Astrocyte of the cerebellum (primary cell): ENCODE results near the gene CREG1.

Experiments
- DNase-seq: peaks from one replicate; pipeline ENCODE4 v3.0.0-alpha.2; 2011; ENCODE audit warnings: low read depth
- H3K4me3 ChIP-seq: 2 replicates; pipeline ENCODE4 v1.5.1; 2011; ENCODE audit warnings: mild to moderate bottlenecking, low read depth, low read length, moderate library complexity
- in situ Hi-C: cut with HindIII; loops from 2 replicates; pipeline ENCODE4 v1.10.0; 2017; ENCODE audit warnings: low sequenced_read_pairs
- TF ChIP-seq, protein P1 (sequence below): IDR thresholded peaks from 2 replicates; pipeline ENCODE4 v1.5.1; 2012; ENCODE audit warnings: low read length, low read depth, moderate library complexity, mild to moderate bottlenecking; ENCODE audit errors: missing control alignments

CREG1 gene

GRCh38 chr1:167515461-167515860 lies 38.1 kb downstream of the CREG1 start:
- TF ChIP-seq, protein P1, sequence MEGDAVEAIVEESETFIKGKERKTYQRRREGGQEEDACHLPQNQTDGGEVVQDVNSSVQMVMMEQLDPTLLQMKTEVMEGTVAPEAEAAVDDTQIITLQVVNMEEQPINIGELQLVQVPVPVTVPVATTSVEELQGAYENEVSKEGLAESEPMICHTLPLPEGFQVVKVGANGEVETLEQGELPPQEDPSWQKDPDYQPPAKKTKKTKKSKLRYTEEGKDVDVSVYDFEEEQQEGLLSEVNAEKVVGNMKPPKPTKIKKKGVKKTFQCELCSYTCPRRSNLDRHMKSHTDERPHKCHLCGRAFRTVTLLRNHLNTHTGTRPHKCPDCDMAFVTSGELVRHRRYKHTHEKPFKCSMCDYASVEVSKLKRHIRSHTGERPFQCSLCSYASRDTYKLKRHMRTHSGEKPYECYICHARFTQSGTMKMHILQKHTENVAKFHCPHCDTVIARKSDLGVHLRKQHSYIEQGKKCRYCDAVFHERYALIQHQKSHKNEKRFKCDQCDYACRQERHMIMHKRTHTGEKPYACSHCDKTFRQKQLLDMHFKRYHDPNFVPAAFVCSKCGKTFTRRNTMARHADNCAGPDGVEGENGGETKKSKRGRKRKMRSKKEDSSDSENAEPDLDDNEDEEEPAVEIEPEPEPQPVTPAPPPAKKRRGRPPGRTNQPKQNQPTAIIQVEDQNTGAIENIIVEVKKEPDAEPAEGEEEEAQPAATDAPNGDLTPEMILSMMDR: no peak
- no peak overlapping the region for H3K4me3 ChIP-seq
- DNase-seq: no peak
- in situ Hi-C loops: no loop called here

- H3K4me3 ChIP-seq: no peak overlapping the region
- no peak for DNase-seq
- TF ChIP-seq, protein P1: no peak
- in situ Hi-C loops: no loop called here
Observed at GRCh38 chr1:167514288-167514687, 39.3 kb downstream of the CREG1 start.

DNA sequence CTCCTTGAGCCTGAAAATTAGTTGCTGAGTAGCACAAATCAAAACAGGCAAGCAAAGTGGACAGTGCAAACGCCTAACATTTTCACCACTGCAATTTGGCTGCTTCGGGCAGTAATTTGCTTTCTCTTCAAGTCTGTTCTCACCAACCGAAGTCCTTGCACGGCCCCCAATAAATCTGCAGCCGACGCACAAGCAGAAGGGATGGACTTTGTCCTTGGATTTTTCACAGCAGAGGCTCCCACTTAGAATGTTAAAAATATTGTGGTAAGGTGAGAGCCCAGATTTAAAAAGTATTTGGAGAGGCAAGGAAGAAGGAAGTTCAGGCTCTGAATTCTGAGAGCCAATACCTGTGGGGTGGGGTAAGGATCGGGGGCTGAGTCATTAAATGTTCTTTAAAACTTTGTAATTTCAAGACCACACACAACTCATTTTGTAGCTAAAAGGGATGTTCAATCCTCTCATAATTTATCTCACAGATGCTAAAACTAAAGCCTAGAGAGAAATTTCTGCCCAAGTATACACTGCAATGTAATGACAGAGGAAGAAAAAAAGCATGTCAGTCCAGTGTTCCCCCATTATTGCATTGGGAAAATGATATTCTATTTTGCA lies 41.4 kb downstream of the CREG1 start:
- no peak for DNase-seq
- no peak overlapping the region for H3K4me3 ChIP-seq
- in situ Hi-C loops: no loop called here
- TF ChIP-seq, protein P1: no peak

- in situ Hi-C loops: no loop called here
- H3K4me3 ChIP-seq: no peak overlapping the region
- no peak for DNase-seq
- TF ChIP-seq, protein P1: no peak
Observed at GRCh38 chr1:167511374-167511986, 42.1 kb downstream of the CREG1 start.

DNA sequence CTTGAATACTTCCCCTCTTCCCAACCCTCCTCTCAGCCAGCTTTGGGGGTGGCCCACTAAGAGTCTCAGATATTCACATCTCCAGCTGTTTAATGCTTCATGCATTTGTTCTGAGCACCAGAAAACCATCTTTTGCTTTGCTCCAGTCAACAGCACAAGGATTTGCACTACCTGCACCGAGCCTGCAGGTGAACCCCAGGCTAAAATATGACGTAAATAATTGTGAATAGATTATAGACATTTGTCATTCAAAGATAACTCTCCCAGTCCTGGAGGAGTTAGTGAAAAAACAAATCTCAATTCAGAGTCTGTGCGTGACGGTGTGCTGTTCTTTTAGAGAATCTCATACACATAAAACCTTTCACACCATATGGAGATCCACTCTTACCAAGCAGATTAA lies 42.7 kb downstream of the CREG1 start:
- TF ChIP-seq, protein P1: no peak
- no peak overlapping the region for H3K4me3 ChIP-seq
- DNase-seq: no peak
- in situ Hi-C loops: no loop called here

DNA sequence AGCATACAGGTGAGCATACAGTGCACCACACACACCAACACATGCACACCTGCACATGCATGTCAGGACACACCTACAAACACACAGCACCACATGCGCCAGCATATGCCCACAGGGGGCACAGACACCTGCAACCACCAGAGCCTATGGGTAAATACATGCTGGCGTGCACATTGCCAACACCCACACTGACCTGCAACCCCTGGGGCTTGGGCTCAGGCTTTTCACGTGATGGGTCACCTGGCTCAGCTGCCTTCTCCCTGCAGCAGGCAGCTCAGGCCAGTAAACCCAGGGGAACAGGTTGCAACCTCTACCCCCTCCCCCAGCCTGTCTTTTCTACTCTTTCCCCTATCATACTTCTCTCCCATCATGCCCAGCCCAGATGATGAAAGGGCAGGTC lies 43.3 kb downstream of the CREG1 start:
- no peak for DNase-seq
- in situ Hi-C loops: no loop called here
- TF ChIP-seq, protein P1: no peak
- H3K4me3 ChIP-seq: no peak overlapping the region
